GM19099 (cell line): ENCODE measurements around the gene TSEN34.

ENCODE experiments used
- POLR2A ChIP-seq: IDR thresholded peaks from 3 replicates; pipeline ENCODE4 v1.6.1; 2011; ENCODE audit warnings: low read depth; ENCODE audit not compliant: insufficient read length; ENCODE audit errors: extremely low read depth

TSEN34 gene

GRCh38 chr19:54191011-54191810 lies at the start of gene TSEN34:
TSS of gene TSEN34 (plus strand) at chr19:54191308. CDS start at chr19:54191365, 57 bp downstream.
- peak; percentile 75 for TF ChIP-seq POLR2A

GRCh38 chr19:54141356-54141755 lies 49.8 kb upstream of the TSEN34 start:
- TF ChIP-seq POLR2A, result no peak

GRCh38 chr19:54142166-54142780 lies 48.8 kb upstream of the TSEN34 start:
- no peak for TF ChIP-seq POLR2A

- TF ChIP-seq POLR2A, result no peak
Measured at GRCh38 chr19:54145541-54146158, 45.5 kb upstream of the TSEN34 start.

GRCh38 chr19:54147676-54148075 lies 43.4 kb upstream of the TSEN34 start:
- no peak for TF ChIP-seq POLR2A

GRCh38 chr19:54148158-54148557 lies 43.0 kb upstream of the TSEN34 start:
- TF ChIP-seq POLR2A, result no peak

DNA sequence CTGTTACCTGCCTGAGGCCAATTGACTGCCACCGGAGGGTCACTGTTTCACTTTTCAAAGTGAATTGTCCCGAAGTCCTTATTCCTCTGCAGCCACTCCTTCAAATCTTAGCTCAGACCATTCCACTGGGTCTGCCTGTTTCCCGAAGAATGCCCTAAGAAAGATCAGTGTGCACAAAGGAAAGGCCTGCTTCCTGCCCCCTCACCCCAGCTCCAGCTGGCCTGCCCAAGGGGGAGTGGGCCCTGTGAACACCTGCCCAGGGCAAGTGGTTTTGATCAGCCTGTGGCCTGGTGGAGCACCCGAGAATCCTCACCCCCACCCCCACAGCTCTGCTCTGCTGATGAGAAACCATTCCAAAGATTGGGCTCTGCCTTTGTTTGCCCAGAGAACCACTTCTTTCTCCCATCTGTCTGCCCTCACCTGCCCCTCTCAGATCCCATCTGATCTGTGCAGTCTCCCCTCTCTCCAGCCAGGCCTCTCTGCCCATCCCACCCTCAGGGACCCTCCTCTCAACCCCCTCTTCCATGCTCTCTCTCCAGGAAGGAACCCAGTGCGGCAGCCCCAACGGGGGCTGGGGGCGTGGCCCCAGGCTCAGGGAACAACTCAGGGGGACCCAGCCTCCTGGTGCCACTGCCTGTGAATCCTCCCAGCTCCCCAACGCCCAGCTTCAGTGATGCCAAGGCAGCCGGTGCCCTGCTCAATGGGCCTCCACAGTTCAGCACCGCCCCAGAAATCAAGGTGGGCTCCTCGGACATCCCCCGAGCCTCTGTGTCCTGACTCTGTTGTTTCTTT lies 41.9 kb upstream of the TSEN34 start:
- TF ChIP-seq POLR2A, result no peak

GRCh38 chr19:54151362-54152035 lies 39.6 kb upstream of the TSEN34 start:
- no peak for TF ChIP-seq POLR2A

- TF ChIP-seq POLR2A, result no peak
Measured at GRCh38 chr19:54152267-54152666, 38.8 kb upstream of the TSEN34 start.

DNA sequence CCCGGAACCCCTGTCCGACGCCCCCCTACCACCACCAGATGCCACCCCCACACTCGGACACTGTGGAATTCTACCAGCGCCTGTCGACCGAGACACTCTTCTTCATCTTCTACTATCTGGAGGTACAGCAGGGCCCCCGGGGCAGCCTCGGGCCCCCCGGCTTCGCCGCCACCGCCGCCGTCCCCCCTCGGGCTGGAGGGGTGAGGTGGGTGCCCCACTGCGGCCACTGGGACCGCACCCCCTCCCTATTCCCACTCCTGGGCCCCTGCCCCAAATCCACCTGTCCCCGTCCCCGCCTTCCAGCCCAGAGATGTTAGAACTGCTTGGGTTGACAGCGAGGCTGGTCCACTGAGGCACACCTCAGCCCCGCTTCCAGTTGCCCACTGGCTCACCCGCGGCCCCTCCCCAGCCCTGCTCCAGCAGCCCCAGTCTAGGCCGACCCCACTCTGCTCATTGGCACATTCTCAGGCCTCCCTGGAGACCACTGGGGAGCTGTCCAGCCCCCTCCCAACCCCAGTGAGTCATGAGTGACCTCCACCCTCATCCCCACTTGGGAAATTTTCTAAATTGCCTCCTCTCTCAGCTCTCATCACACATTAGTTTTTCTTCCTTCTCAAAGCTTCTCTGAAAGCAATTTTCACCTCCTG lies 38.1 kb upstream of the TSEN34 start:
- no peak for TF ChIP-seq POLR2A

GRCh38 chr19:54153731-54154326 lies 37.3 kb upstream of the TSEN34 start:
- peak; percentile 27 for TF ChIP-seq POLR2A

- no peak for TF ChIP-seq POLR2A
Measured at GRCh38 chr19:54154603-54155345, 36.3 kb upstream of the TSEN34 start.

GRCh38 chr19:54155694-54156093 lies 35.4 kb upstream of the TSEN34 start:
- no peak for TF ChIP-seq POLR2A
